Measurements from ENCODE around the gene RSAD1.
A peak's percentile ranks its signal among the peaks of the same experiment; 100 is the strongest.
"Not testable (repeated sequence)": the region's sequence is repeated elsewhere in the genome, so short reads cannot be mapped to it uniquely, and the experiment has no call there.

The RSAD1 gene

GRCh38 chr17:50473901-50474300 lies 4.8 kb upstream of the RSAD1 start:
- no peak for DNase-seq

GRCh38 chr17:50474523-50474922 lies 4.1 kb upstream of the RSAD1 start:
- no peak for DNase-seq

- DNase-seq = no peak
Observed at GRCh38 chr17:50475362-50475761, 3.3 kb upstream of the RSAD1 start.

GRCh38 chr17:50475775-50476544 lies 2.7 kb upstream of the RSAD1 start:
- DNase-seq = not testable (repeated sequence)

GRCh38 chr17:50476545-50477315 lies 1.9 kb upstream of the RSAD1 start:
- no peak for DNase-seq

- DNase-seq = no peak
Observed at GRCh38 chr17:50477976-50478375, 684 bp upstream of the RSAD1 start.

GRCh38 chr17:50479522-50480141 lies 972 bp downstream of the RSAD1 start:
- DNase-seq = peak; percentile 80

GRCh38 chr17:50480142-50480764 lies 1.6 kb downstream of the RSAD1 start:
- no peak for DNase-seq

- DNase-seq = no peak
Observed at GRCh38 chr17:50480854-50481490, 2.3 kb downstream of the RSAD1 start.

- no peak for DNase-seq
Observed at GRCh38 chr17:50481648-50482047, 3.0 kb downstream of the RSAD1 start.

GRCh38 chr17:50482110-50482509 lies 3.5 kb downstream of the RSAD1 start:
- DNase-seq = no peak

- DNase-seq = peak; percentile 62
Observed at GRCh38 chr17:50482516-50482915, 3.9 kb downstream of the RSAD1 start.

- DNase-seq = no peak
Observed at GRCh38 chr17:50483266-50483665, 4.6 kb downstream of the RSAD1 start.

GRCh38 chr17:50484386-50485155 lies 5.9 kb downstream of the RSAD1 start:
- no peak for DNase-seq

- no peak for DNase-seq
Observed at GRCh38 chr17:50487213-50488096, 8.8 kb downstream of the RSAD1 start.

- DNase-seq = no peak
Observed at GRCh38 chr17:50488880-50489279, 10.2 kb downstream of the RSAD1 start.

- no peak for DNase-seq
Observed at GRCh38 chr17:50491505-50491904, 12.8 kb downstream of the RSAD1 start.

GRCh38 chr17:50492214-50492613 lies 13.6 kb downstream of the RSAD1 start:
- no peak for DNase-seq

- DNase-seq = no peak
Observed at GRCh38 chr17:50493744-50494143, 15.1 kb downstream of the RSAD1 start.

- DNase-seq = no peak
Observed at GRCh38 chr17:50495217-50495823, 16.7 kb downstream of the RSAD1 start.

- DNase-seq = no peak
Observed at GRCh38 chr17:50495918-50496317, 17.3 kb downstream of the RSAD1 start.

All from NCI-H1105 (cell line).